ENCODE results near the gene PAX7. TPM values are rescaled to one million over a fixed set of nuclear protein-coding genes. Genes with fewer than 3 reads are reported as not detected.

PAX7 gene
- polyA plus RNA-seq, 1 donor from 2014 or later, result not detected

DNA sequence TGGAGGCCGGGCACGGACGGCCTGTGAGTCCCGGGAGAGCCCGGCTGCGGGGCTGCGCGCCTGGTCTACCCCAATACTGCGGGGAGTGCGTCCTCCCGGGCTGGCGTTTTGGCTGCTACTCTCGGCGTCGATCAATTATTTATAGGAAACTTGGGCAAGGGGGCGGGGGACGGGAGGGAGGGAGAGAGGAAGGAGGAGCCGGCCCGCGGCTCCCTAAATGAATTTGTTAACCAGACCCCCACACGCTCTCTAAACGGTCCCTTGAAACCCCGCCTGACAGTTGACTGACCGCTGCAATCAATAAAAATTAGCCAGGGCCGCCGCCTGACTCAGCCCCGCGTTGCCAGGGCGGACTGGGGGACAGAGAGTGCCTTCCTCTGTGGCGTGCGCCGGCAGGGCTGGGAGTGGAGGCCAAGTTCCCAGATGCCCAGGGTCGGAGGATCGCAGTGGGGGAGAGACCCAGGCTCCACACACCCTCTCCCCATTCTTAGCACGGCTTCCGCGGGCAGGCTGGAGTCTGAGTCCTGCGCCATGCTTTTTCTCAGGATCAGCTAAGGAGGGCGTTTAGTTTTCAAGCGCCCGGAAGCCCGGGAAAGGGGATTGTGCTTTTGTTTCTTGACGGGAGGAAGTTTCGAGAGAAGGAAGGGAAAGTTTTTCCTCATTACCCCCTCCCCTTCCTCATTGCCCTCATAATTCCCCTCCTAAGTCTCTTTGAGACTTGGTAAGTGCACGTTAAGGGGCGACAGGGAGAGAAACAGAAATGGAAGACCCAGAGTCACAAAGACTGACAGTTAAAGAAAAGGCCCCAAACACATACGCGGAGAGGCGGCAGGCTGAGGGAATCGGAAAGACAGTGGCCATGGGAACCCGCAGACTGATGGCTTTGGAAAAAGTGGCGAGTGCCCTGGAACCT lies 6.2 kb downstream of the PAX7 start:
- Histone ChIP-seq H3K9ac (ENCODE audit: low read length) (no peak overlapping the region), H3F3A (ENCODE audit: insufficient read depth, low read length, poor library complexity, severe bottlenecking) (no peaks in the 10 kb centered on the region), H2AFZ (ENCODE audit: low read depth, low read length) (no peak overlapping the region), H3K27me3 (ENCODE audit: insufficient read depth, low read depth, low read length) (peaks cover 100% of the 10 kb centered on the region), H4K20me1 (ENCODE audit: insufficient read depth) (no peaks in the 10 kb centered on the region), H3K79me2 (replicated peaks; ENCODE audit: insufficient read depth, low read length) (no peaks in the 10 kb centered on the region), H3K9me2 (ENCODE audit: insufficient read depth, low read length) (no peaks in the 10 kb centered on the region), H3K36me3 (ENCODE audit: insufficient read depth, low read length) (no peaks in the 10 kb centered on the region), H3K9me3 (ENCODE audit: low read length) (no peaks in the 10 kb centered on the region), H3K27ac (ENCODE audit: low read length) (no peak overlapping the region), H3K4me3 (ENCODE audit: low read length) (no peak overlapping the region), H3K4me2 (ENCODE audit: low read length) (no peak overlapping the region)
- TF ChIP-seq TAF1 (IDR thresholded peaks at IDR 0.05; ENCODE audit: low read depth) (no peak), SMC3 (conservative IDR thresholded peaks at IDR 0.05; ENCODE audit: poor library complexity) (no peak), EZH2 (IDR thresholded peaks at IDR 0.05; ENCODE audit: borderline replicate concordance, insufficient read depth, low read length, poor library complexity, severe bottlenecking) (peak; percentile 19), MXI1 (conservative IDR thresholded peaks at IDR 0.05; ENCODE audit: poor library complexity, severe bottlenecking) (no peak), RAD21 (conservative IDR thresholded peaks at IDR 0.05) (no peak), CTCF (IDR thresholded peaks at IDR 0.05; ENCODE audit: poor library complexity, severe bottlenecking) (no peak)
- TF ChIP-seq, protein P1, sequence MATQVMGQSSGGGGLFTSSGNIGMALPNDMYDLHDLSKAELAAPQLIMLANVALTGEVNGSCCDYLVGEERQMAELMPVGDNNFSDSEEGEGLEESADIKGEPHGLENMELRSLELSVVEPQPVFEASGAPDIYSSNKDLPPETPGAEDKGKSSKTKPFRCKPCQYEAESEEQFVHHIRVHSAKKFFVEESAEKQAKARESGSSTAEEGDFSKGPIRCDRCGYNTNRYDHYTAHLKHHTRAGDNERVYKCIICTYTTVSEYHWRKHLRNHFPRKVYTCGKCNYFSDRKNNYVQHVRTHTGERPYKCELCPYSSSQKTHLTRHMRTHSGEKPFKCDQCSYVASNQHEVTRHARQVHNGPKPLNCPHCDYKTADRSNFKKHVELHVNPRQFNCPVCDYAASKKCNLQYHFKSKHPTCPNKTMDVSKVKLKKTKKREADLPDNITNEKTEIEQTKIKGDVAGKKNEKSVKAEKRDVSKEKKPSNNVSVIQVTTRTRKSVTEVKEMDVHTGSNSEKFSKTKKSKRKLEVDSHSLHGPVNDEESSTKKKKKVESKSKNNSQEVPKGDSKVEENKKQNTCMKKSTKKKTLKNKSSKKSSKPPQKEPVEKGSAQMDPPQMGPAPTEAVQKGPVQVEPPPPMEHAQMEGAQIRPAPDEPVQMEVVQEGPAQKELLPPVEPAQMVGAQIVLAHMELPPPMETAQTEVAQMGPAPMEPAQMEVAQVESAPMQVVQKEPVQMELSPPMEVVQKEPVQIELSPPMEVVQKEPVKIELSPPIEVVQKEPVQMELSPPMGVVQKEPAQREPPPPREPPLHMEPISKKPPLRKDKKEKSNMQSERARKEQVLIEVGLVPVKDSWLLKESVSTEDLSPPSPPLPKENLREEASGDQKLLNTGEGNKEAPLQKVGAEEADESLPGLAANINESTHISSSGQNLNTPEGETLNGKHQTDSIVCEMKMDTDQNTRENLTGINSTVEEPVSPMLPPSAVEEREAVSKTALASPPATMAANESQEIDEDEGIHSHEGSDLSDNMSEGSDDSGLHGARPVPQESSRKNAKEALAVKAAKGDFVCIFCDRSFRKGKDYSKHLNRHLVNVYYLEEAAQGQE (IDR thresholded peaks at IDR 0.05; ENCODE audit: borderline replicate concordance), result no peak

GRCh38 chr1:18637511-18637960 lies 6.9 kb downstream of the PAX7 start:
- no peaks in the 10 kb centered on the region for H3K79me2 ChIP-seq (replicated peaks; ENCODE audit: insufficient read depth, low read length)
- H3K9ac ChIP-seq (ENCODE audit: low read length), result no peak overlapping the region
- TF ChIP-seq CTCF (IDR thresholded peaks at IDR 0.05; ENCODE audit: poor library complexity, severe bottlenecking) (no peak), MXI1 (conservative IDR thresholded peaks at IDR 0.05; ENCODE audit: poor library complexity, severe bottlenecking) (no peak), EZH2 (IDR thresholded peaks at IDR 0.05; ENCODE audit: borderline replicate concordance, insufficient read depth, low read length, poor library complexity, severe bottlenecking) (no peak), TAF1 (IDR thresholded peaks at IDR 0.05; ENCODE audit: low read depth) (no peak), RAD21 (conservative IDR thresholded peaks at IDR 0.05) (no peak), SMC3 (conservative IDR thresholded peaks at IDR 0.05; ENCODE audit: poor library complexity) (no peak), EP300 (conservative IDR thresholded peaks at IDR 0.05; ENCODE audit: poor library complexity, severe bottlenecking) (no peak), POLR2AphosphoS5 (IDR thresholded peaks at IDR 0.05) (no peak)
- TF ChIP-seq, protein P1 (IDR thresholded peaks at IDR 0.05; ENCODE audit: borderline replicate concordance), result no peak
- no peaks in the 10 kb centered on the region for H3K9me3 ChIP-seq (ENCODE audit: low read length)
- no peak overlapping the region for H3K4me2 ChIP-seq (ENCODE audit: low read length)
- H4K20me1 ChIP-seq (ENCODE audit: insufficient read depth), result no peaks in the 10 kb centered on the region
- H3K4me3 ChIP-seq (ENCODE audit: low read length), result no peak overlapping the region
- H3F3A ChIP-seq (ENCODE audit: insufficient read depth, low read length, poor library complexity, severe bottlenecking), result no peaks in the 10 kb centered on the region
- H2AFZ ChIP-seq (ENCODE audit: low read depth, low read length), result no peak overlapping the region
- H3K27ac ChIP-seq (ENCODE audit: low read length), result no peak overlapping the region
- no peaks in the 10 kb centered on the region for H3K9me2 ChIP-seq (ENCODE audit: insufficient read depth, low read length)
- H3K36me3 ChIP-seq (ENCODE audit: insufficient read depth, low read length), result no peaks in the 10 kb centered on the region
- peaks cover 100% of the 10 kb centered on the region for H3K27me3 ChIP-seq (ENCODE audit: insufficient read depth, low read depth, low read length)
